H4 (cell line): ENCODE measurements around the gene TMEM208. TPM values are rescaled to one million over a fixed set of nuclear protein-coding genes. Genes with fewer than 3 reads are reported as not detected.

ENCODE experiments used
- DNase-seq: peaks from one replicate; pipeline ENCODE4 v3.0.0-alpha.2; 2015; ENCODE audit warnings: low spot score
- total RNA-seq: library from RNA; depleted of rRNA; stranded (reverse); fragments of >200 nt; shearing (Covaris generic); gene quantifications from 2 replicates; pipeline ENCODE4 v1.2.3, GENCODE V29; 2014

Gene TMEM208
- total RNA-seq, 1 experiment from 2014 or later: 31.1 TPM

DNA sequence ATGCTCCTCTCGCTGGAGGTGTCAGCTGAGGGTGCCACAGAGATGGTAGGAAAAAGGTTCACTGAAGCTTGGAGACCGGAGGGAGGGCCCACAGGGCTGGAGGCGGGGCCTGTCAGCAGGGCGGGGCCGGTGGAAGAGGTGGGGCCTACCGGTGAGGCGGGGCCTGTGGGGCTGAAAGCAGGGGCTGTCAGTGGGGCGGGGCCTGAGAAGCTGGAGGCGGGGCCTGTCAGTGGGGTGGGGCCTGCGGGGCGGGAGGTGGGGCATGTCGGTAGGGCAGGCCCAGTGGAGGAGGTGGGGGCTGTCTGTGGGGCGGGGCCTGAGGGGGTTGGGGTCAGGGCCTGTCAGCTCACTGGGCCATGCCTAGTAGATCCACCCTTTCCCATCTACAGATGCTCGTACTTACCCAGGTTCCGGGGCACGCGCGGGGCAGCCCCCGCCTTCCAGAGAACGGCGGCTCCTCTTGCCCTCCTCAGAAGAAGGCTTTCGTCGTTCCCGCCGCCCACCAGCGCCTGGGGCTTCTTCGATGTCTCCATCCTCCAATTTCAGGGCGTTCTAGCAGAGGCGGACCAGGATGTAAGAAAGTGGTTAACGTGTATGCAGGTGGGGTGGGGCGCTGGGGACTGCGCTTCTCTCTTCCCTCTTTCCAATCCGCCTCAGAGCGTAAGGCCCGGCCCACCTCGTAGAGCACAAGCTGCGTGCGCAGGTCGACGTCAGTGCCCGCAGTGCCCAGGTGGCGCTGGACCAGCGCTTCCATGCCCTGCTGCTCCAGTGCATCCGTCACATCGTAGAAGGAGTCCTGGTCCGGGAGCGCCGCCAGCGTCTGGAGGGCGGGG lies 9.8 kb downstream of the TMEM208 start:
- no peak for DNase-seq

DNA sequence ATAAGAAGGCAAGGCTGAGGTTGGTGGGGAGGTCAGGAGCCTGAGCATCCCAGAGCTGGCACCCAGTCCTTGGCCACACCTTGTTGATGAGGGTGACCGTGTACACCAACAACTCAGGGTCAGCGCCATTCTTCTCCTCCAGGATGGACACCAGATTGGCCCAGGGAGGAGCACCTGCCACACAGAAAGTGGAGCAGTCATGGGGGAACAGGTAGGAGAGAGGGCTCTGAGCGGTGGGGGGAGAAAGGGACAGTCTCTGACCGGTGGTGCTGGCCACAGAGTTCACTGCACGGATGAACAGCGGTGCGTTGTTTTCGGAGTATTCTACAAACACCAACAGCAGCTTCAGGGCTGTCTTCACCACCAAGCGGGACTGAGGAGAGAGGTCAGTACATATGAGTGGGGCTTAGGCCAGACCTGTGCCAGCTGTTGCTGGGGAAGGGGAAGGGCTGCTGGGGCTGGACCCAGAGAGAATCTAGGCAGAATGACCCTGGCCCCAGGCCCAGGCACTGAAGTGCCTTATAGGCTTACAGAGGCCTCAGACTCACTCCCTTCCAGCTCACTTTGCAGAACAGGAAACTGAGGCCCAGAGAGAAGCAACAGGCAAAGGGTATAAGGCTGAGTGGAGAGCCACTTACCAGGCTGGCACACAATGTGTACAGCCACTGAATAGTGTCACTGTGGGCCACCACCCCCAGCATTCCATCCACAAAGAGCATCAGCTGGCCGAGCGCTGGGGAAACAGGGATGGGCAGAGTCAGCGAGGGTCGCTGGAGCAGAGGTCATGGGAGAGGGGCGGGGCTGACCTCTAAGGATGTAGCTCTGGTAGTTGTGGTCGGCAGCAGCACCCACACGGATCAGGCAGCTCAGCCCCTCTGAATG lies 10.7 kb downstream of the TMEM208 start:
- DNase-seq: no peak

DNA sequence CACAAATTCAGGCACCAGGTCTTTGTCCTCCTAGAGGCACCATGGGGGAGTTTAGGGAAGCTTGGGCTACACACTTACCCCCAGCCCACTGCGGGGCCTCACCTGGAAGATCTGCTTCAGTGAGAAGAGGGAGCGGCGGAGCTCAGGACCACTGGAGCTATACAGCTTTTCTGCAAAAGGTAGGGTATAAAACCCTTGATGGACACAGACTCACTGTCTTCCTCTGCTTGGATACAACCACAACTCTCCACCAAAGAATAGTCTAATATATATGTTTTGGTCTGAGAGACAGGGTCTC lies 11.3 kb downstream of the TMEM208 start:
- DNase-seq: no peak

DNA sequence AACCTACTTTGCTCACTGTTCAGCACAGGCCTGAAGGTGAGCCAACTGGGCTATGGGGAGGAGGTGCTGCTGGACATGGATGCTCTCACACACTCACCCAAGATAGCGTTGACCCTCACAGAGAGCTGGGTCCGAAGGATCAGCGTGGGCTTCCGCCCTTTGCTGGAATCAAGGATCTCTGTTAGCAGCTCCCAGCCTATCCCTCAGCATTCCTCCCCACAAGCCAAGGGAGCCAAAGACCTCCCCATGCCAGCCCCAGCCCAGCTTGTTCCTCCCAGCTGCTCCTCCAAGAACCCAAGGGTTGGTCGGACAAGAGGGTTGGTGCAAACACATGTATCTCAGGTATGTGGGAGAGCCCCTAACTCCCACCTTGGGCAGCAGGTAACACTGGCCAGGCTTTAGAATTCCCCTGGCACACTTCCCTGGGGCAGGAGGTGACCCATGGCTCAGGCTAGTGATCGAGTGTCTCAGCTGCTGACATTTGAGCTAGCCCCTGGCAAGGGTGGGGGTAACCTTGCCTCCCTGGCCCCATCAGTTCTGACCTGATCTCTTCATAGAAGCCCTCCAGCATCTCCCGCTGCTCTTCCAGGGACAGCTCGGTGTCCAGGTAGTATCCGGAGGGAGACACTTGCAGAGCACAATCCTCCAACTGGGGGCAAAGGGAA lies 12.0 kb downstream of the TMEM208 start:
- no peak for DNase-seq

DNA sequence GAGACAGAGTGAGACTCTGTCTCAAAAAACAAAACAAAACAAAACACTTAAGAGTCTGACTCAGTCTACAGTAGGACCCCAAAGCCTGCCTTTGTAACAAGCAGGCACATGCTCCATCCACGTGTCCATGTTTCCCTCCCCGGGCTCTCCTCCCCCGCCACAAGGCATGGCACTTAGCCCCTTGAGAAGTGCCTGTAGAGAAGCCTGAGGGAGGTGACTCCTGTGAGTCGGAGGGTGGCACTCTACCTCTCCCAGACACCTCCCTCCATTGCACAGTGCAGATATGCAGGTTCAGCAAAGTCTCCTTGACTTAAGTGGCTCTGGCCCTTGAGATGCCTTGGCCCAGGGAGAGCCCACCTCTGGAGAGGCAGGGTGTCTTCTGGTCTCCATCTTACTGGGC lies 13.6 kb downstream of the TMEM208 start:
- DNase-seq: no peak

DNA sequence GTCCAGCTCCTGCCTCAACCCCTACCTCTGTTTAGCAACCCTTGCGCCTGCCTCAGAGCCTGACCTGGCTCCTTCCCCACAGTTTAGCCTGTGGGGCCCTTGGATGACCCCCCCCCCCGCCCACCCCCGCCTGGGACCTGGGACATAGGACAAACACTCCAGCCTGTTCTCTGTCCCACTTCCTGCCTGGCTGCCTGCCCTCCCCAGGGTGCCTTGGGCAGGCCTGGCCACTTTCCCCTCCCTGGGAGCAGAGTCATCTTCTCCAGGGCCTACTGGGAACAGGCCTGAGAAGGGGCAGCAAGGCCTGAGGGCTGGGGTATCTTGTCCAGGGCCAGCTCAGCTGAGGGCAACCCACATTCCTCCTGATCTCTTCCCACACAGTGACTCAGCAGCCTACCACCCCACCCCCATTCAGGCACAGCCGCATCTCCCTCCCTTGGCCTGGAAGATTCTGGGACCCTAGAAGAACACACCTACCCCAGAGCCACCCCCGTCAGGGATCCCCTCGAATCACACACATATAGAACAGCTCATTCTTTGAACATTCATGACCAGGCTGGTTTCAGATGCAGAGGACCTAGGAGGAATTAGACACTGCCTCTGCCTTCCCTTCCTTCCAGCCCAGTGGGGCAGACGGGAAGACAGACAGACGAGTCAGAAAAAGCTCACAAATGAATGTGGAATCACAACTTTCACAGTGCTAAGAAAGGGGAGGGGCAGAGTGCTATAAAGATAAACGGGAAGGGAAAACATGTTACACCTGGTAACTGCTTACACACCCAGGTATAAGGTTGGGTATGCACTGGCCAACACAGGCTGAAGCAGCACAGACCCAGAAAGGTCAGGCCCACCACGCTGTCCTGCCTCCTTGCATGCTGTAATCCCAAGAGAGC lies 14.3 kb downstream of the TMEM208 start:
- peak; percentile 87 for DNase-seq

DNA sequence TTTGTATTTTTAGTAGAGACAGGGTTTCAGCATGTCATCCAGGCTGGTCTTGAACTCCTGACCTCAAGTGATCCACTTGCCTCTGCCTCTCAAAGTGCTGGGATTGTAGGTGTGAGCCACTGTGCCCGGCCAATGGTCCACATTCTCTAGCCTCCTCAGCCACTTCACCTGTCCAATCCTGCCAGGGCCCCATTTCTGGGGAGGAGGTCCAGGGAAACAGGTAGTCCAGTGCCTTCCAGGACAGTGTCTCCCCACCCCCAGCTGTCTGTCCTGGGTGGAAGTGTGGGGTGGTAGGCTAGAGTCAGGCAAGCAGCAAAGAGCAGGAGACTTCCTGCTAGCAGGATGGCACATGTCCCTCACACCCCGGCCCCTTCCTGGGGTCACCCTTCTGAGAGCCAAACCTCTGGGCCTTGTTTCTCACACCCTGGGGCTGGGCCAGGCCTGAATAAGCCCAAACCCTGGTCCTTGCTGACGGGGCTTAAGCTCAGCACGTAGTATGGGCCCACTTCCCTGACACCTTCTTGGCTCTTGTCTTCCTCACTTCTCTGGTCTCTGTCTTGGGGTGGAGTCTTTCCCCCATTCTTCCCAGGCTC lies 15.3 kb downstream of the TMEM208 start:
- DNase-seq: no peak

DNA sequence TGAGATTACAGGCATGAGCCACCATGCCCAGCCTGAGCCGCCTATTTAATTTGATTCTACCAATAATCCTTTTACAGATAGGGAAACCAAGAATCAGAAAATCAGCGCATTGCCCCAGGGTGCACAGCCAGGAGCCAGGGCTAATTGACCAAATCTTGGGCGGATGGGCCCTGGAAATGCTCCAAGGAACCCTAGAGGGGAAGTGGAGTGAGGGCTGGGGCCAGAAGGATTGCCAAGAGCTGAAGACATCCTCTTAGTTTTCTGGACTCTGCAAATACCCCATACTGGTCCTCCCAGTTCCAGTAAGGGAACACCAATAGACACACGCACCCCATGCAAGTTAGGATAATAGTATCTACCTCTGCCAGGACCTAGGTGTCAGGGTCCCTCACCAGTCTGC lies 16.6 kb downstream of the TMEM208 start:
- DNase-seq: no peak

DNA sequence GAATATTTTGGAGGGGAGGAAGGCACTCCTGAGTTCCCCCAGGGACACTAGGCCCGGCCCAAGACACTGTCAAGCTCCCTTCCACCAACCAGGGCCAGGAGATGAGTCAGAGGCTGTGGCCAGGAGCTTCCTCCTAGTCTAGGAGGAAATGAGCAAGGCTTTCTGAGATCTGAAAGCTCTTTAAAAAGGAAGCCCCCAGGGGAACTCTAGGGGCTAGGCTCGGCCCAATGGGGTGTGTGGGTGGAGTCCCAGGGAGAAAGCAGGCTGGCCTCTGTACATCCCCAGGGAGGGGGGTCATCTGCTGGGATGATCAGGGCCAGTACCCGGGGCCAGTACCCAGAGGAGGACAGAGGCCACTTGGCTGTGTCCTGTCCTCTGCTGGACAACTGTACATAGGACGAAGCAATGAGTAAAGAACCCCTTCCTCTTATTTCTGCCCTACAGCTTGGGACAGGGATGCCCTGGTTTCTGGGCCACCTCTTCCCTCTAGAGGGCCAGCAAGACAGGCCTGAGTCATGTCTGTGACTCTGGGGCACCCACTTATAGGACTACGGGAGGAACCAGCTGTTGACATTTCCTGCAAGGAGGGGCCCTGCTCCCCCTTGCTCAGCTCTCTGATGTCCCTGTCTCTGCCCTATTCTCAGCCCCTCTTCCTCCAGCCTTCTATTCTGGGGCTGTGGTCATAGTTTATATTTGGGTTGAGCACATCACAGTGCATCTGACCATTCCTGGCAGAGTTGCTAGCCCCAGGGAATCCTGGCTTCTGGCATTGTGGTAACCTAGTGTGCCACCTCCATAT lies 17.7 kb downstream of the TMEM208 start:
- DNase-seq: peak; percentile 76

DNA sequence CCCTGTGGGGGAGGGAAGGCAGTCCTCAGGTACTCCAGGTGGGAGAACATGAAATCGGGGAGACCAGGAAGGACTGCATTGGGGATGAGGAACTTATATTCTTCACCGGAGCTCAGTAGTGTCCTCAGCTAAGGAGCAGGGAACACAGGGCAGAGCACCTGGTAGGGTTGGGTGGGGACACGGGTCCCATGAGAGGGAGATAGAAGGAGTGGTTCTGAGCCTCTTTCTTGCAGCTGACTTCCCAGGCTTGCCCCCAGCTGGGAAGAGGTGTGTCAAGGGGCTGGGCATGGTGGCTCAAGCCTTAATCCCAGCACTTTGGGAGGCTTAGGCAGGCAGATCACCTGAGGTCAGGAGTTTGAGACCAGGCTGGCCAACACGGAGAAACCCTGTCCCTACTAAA lies 18.3 kb downstream of the TMEM208 start:
- DNase-seq: no peak

DNA sequence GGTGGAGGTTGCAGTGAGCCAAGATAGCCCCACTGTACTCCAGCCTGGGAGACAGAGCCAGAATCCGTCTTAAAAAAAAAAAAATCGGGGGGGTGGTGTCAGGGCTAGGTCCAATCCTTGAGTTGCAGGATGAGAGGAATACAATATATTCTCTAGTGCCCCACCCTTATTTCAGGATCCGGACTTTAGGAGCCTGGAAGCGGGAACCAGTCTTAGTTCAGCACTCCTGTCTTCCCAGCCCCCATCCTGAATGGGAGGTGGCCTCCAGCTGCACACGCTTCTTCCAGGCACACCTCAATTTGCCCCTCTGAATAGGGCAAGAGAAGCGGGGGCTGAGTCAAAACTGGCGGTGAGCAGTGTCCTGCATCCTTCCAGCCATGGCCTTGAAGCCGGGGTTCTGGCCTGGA lies 18.7 kb downstream of the TMEM208 start:
- DNase-seq: no peak

DNA sequence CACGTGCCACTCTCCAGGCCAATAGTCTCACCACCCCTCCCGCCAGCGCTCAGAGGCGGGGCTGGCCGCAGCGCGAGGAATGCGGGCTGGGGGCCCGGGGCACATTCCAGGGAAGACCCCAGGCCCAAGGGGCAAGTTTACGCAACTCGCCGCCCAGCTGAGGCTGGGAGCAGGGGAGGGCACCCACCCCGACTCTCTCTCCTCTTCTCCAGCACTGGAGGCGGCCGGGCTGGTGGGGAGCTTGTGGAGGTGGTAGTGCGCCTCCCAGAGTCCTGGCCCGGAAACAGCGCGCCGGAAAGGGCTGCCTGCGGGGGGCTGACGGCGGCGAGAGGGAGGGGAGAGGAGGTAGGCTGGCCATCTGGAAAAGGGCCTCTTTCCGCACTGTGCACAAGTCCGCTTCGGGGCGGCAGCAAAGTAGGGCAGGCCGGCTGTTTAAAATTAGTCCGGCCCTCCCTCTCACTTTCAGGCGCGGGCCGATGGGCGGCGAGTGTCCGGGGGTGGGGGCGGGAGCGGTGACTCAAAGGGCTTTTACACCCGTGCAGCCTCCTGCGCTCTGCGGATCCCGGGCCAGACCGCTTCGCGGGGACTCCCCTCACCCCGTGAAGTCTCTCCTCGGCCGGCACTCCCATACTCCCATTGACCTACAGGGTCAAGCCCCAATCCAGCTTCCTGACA lies 19.3 kb downstream of the TMEM208 start:
- DNase-seq: peak; percentile 74

DNA sequence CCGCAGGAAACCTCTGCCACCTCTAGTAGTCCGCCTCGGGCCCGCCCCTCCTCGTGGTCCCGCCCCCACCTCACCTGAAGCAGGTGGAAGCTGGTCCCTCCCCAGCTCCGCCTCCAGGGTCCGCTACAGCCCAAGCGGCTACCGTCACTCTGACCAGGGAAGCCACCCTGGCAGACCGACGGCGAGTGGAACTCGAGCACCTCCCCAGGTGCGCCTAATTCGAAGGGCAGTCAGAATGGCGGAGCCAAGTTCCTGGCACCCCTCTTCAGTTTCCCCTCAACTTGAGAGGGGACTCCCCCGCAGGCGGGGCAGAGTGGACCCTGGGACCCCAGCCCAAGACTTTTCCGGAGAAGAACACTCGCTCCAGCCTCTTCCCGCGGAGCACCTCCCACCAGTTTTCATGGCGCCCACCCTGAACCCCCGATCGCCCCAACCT lies 19.8 kb downstream of the TMEM208 start:
- peak; percentile 35 for DNase-seq

DNA sequence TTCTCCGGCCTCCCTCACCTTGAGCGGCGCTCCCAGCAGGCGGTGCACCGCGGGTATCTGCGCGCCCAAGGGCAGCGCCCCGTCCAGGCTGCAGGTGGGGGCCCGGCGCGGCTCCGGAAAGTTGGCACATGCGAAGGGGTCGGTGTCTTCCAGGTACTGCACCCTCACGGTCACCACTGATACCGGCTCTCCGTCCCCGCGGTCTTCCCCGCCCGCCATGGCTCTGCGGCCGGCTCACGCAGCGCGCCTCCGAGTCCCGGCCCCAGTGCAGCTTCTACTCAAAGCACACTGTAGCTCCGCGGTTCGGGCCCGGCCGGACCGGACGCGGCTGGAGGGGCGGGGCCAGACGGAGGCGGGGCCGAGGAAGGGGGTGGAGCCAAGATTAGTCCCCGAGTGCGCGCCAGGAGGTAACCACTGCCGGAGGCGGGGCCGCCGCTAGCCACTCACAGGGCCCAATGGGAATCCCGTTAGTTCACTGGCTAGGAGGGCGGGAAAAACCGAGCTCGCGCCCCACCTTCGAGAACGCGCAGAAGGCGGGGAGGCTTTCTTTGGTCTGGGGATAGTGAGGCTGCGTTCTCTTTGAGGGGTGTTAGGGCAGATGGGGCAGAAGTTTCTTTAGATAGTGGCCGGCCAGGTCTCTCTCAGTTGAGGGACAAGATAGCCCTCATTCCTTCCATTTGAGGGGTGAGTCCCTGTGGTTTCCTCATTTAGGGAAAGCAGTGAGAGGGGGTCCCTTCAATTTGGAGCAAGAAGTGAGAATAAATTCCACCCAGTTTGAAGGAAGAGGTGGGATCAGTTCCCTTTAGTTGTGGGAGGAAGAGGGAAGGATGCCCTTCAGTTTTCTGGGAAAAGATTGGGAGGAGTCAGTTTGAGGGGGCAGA lies 20.5 kb downstream of the TMEM208 start, which contains the start of gene FHOD1:
Gene FHOD1 (minus strand): TSS at position 290 of the 881 bp plus-strand sequence. CDS start 71 bp downstream, at position 219.
- peak; percentile 91 for DNase-seq

DNA sequence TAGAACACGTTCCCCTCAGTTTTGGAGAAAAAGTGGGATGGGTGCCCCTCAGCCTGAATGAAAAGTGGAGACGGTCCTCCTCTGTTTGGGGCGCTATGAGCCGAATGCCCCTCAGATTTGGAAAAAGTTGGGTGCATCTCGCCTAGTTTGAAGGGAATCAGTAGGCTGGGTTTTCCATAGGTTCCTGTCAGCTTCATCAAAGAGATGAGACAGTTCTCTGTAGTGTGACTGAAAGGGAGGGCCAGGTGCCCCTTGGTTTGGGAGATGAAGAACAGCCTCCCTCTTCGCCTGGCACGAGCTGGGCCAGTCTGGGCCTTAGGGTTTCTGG lies 21.1 kb downstream of the TMEM208 start:
- no peak for DNase-seq

DNA sequence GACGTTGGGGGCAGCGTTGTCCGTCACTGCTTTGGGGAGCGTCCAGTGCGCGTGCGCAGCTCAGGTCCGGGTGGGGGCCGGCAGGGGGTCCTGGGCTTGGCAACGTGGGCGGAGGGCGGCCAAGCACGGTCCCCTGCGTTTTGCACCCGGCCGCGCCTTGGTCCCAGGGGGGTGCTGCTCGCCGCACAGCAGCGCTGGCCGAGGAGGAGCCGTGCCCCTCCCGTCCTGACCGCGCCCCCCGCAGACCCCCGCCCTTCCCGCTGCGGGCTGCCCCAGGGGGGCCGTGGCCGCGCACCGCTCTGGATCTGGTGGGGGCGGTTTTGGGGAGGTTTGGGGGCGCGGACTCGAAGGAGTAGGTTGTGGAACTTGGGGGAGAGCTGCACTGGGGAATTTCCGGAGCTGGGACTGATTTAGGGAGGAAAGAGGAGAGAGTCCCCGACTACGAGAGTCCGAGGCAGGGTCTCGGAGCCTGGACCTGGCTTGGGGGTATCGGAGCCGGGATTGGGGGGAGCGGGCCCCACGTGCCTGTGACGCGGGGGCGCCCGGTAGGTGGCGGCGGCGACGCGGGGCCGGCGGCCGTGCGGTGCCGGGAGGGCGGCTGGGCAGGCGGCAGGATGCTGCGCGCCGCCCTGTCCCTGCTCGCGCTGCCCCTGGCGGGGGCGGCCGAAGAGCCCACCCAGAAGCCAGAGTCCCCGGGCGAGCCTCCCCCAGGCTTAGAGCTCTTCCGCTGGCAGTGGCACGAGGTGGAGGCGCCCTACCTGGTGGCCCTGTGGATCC lies 21.7 kb downstream of the TMEM208 start, which contains the start of gene SLC9A5:
Gene SLC9A5 (plus strand): TSS at position 579 of the 777 bp plus-strand sequence. CDS start 36 bp downstream, at position 615.
- DNase-seq: no peak

DNA sequence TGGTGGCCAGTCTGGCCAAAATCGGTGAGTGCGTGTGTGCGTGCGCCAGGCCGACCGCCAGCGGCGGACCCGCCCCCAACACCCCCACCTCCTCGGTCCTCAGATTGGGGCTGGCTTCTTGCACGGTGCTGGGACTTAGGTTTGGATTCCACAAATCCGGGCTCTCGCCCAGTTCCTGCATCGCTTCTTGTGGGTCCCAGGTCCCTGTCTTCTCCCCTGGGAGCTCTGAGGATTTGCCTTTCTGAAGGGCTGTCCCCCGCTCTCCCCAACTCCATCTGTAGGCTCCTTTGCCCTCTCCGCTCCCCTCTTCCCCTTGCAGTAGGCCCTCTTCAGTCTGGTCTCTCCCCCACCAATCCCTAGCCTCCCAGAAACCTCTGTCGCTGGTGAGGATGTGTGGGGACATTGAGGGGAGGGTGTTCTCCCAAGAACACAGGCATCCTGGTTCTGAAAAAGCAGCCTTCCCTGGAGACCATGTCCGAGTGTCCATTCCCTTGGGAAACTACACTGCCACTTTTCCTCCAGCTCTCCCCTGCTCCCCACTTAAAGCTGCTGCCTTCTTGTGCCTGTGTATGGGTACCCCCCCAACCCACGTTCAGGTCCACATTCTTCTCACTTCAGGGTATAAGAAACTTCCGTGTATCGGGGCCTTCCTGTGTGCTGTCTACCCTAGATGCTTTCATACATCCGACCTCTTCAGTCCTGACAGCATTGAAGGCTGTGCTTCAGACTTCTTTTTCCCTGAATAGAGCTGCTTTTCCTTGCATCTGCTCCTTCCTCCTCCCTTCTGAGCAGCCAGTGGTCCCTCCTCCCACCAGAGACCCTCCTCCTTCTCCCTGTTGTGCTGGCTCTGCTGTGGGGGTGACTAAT lies 22.5 kb downstream of the TMEM208 start:
- DNase-seq: no peak
